NCI-H1930 (cell line): ENCODE data around the gene KIAA0586.

Source experiments
- DNase-seq, 2 experiments: peaks; one replicate each; lab custom pipeline; 2025; lab: John Stamatoyannopoulos, UW

The KIAA0586 gene

GRCh38 chr14:58598028-58598803, 170.7 kb downstream of the KIAA0586 start:
- no peak for DNase-seq

- no peak for DNase-seq
These were observed 171.4 kb downstream of the KIAA0586 start for GRCh38 chr14:58598804-58599525.

GRCh38 chr14:58599707-58600106, 172.2 kb downstream of the KIAA0586 start:
- DNase-seq = no peak
